ENCODE data around the gene ZC3H6.

- TF ChIP-seq CTCF (conservative IDR thresholded peaks at IDR 0.05; ENCODE audit: low read depth, low read length) (no peak), ELK1 (IDR thresholded peaks at IDR 0.05; ENCODE audit: borderline replicate concordance, low read depth, low read length) (no peak), POLR2A (IDR thresholded peaks at IDR 0.05; ENCODE audit: low read depth, low read length) (no peak), CEBPB (IDR thresholded peaks at IDR 0.05; ENCODE audit: low read depth, low read length) (no peak), SMC3 (IDR thresholded peaks at IDR 0.05; ENCODE audit: low read depth, low read length) (no peak), RAD21 (IDR thresholded peaks at IDR 0.05; ENCODE audit: low read length) (no peak), RFX5 (IDR thresholded peaks at IDR 0.05; ENCODE audit: low read depth, low read length) (no peak), MAZ (IDR thresholded peaks at IDR 0.05; ENCODE audit: borderline replicate concordance, low read depth, low read length) (no peak)
Observed at GRCh38 chr2:112293636-112294401, 18.4 kb downstream of the ZC3H6 start.

Measured in IMR-90 (cell line).